Activated naive CD8-positive, alpha-beta T cell treated with anti-CD3 and anti-CD28 coated beads for 36 hours (primary cell): ENCODE measurements around the gene GSTCD. TPM values are rescaled to one million over a fixed set of nuclear protein-coding genes. Genes with fewer than 3 reads are reported as not detected.
A peak's percentile ranks its signal among the peaks of the same experiment; 100 is the strongest.
"Not testable (repeated sequence)": the region's sequence is repeated elsewhere in the genome, so short reads cannot be mapped to it uniquely, and the experiment has no call there.

Source experiments
- DNase-seq: peaks from one replicate; pipeline ENCODE4 v3.0.0; 2021
- H3K27ac Mint-ChIP-seq: one replicate; pipeline ENCODE4 v1.8.0; 2022; ENCODE audit warnings: mild to moderate bottlenecking, moderate library complexity, mixed read lengths
- H3K27me3 Mint-ChIP-seq: one replicate; pipeline ENCODE4 v1.8.0; 2022; ENCODE audit warnings: mild to moderate bottlenecking, mixed read lengths
- H3K36me3 Mint-ChIP-seq: one replicate; pipeline ENCODE4 v1.8.0; 2021; ENCODE audit warnings: mild to moderate bottlenecking, mixed read lengths
- H3K4me1 Mint-ChIP-seq: one replicate; pipeline ENCODE4 v1.8.0; 2021; ENCODE audit warnings: mixed read lengths
- H3K4me3 Mint-ChIP-seq: one replicate; pipeline ENCODE4 v1.8.0; 2022; ENCODE audit warnings: mild to moderate bottlenecking, moderate library complexity, mixed read lengths
- H3K9me3 Mint-ChIP-seq: one replicate; pipeline ENCODE4 v1.8.0; 2022; ENCODE audit warnings: mixed read lengths
- total RNA-seq, 2 experiments: library from RNA; stranded (reverse); gene quantifications; one replicate each; pipeline ENCODE4 v1.2.3, GENCODE V29; 2021

GSTCD gene
- total RNA-seq, 2 experiments from 2014 or later = 18.9 to 20.8 TPM

GRCh38 chr4:105698607-105699006 is 10.0 kb upstream of the GSTCD start:
- H3K4me1 Mint-ChIP-seq = peaks cover 3% of the 10 kb centered on the region
- H3K4me3 Mint-ChIP-seq = no peak overlapping the region
- peak overlapping the region; percentile 16 for H3K27ac Mint-ChIP-seq
- H3K36me3 Mint-ChIP-seq = peaks cover 12% of the 10 kb centered on the region
- no peaks in the 10 kb centered on the region for H3K27me3 Mint-ChIP-seq
- H3K9me3 Mint-ChIP-seq = no peaks in the 10 kb centered on the region
- no peak for DNase-seq

- H3K27ac Mint-ChIP-seq = peak overlapping the region; percentile 86
- H3K36me3 Mint-ChIP-seq = peaks cover 12% of the 10 kb centered on the region
- peak overlapping the region; percentile 95 for H3K4me3 Mint-ChIP-seq
- DNase-seq = no peak
- no peaks in the 10 kb centered on the region for H3K27me3 Mint-ChIP-seq
- peaks cover 25% of the 10 kb centered on the region for H3K4me1 Mint-ChIP-seq
- no peaks in the 10 kb centered on the region for H3K9me3 Mint-ChIP-seq
These were observed 803 bp upstream of the GSTCD start for GRCh38 chr4:105707782-105708180.

- H3K27ac Mint-ChIP-seq = peak overlapping the region; percentile 80
- H3K4me1 Mint-ChIP-seq = peaks cover 25% of the 10 kb centered on the region
- H3K4me3 Mint-ChIP-seq = peak overlapping the region; percentile 95
- no peaks in the 10 kb centered on the region for H3K9me3 Mint-ChIP-seq
- H3K36me3 Mint-ChIP-seq = peaks cover 12% of the 10 kb centered on the region
- H3K27me3 Mint-ChIP-seq = no peaks in the 10 kb centered on the region
- no peak for DNase-seq
These were observed 482 bp downstream of the GSTCD start for GRCh38 chr4:105709081-105709450.

- H3K4me1 Mint-ChIP-seq = peaks cover 25% of the 10 kb centered on the region
- H3K27me3 Mint-ChIP-seq = no peaks in the 10 kb centered on the region
- peaks cover 12% of the 10 kb centered on the region for H3K36me3 Mint-ChIP-seq
- no peaks in the 10 kb centered on the region for H3K9me3 Mint-ChIP-seq
- peak overlapping the region; percentile 95 for H3K4me3 Mint-ChIP-seq
- DNase-seq = no peak
- H3K27ac Mint-ChIP-seq = no peak overlapping the region
These were observed 1.5 kb downstream of the GSTCD start for GRCh38 chr4:105710012-105710600.

- H3K4me3 Mint-ChIP-seq = no peak overlapping the region
- no peak overlapping the region for H3K27ac Mint-ChIP-seq
- H3K9me3 Mint-ChIP-seq = no peaks in the 10 kb centered on the region
- peaks cover 24% of the 10 kb centered on the region for H3K4me1 Mint-ChIP-seq
- H3K27me3 Mint-ChIP-seq = no peaks in the 10 kb centered on the region
- peaks cover 12% of the 10 kb centered on the region for H3K36me3 Mint-ChIP-seq
- no peak for DNase-seq
These were observed 2.1 kb downstream of the GSTCD start for GRCh38 chr4:105710678-105711077.

GRCh38 chr4:105712766-105713165 is 4.2 kb downstream of the GSTCD start:
- Mint-ChIP-seq H3K4me3 (no peak overlapping the region), H3K27ac (no peak overlapping the region), H3K27me3 (no peaks in the 10 kb centered on the region)

GRCh38 chr4:105714071-105714521 is 5.5 kb downstream of the GSTCD start:
- no peaks in the 10 kb centered on the region for H3K27me3 Mint-ChIP-seq
- H3K27ac Mint-ChIP-seq = no peak overlapping the region
- no peak for DNase-seq
- H3K4me1 Mint-ChIP-seq = peaks cover 9% of the 10 kb centered on the region
- peaks cover 2% of the 10 kb centered on the region for H3K36me3 Mint-ChIP-seq
- no peaks in the 10 kb centered on the region for H3K9me3 Mint-ChIP-seq
- H3K4me3 Mint-ChIP-seq = no peak overlapping the region

More at GRCh38 chr4:105712766-105713165, 4.2 kb downstream of the GSTCD start:
- DNase-seq = no peak
- H3K36me3 Mint-ChIP-seq = no peaks in the 10 kb centered on the region
- H3K9me3 Mint-ChIP-seq = no peaks in the 10 kb centered on the region
- H3K4me1 Mint-ChIP-seq = peaks cover 9% of the 10 kb centered on the region

- Mint-ChIP-seq H3K4me1 (peaks cover 4% of the 10 kb centered on the region), H3K4me3 (no peak overlapping the region), H3K27me3 (no peaks in the 10 kb centered on the region), H3K36me3 (peaks cover 3% of the 10 kb centered on the region), H3K9me3 (no peaks in the 10 kb centered on the region), H3K27ac (no peak overlapping the region)
- DNase-seq = no peak
These were observed 6.3 kb downstream of the GSTCD start for GRCh38 chr4:105714932-105715331.

- Mint-ChIP-seq H3K27me3 (no peaks in the 10 kb centered on the region), H3K4me3 (no peak overlapping the region), H3K36me3 (peaks cover 7% of the 10 kb centered on the region), H3K27ac (no peak overlapping the region), H3K9me3 (no peaks in the 10 kb centered on the region), H3K4me1 (peaks cover 4% of the 10 kb centered on the region)
- DNase-seq = no peak
These were observed 7.2 kb downstream of the GSTCD start for GRCh38 chr4:105715692-105716278.

- H3K4me1 Mint-ChIP-seq = peaks cover 4% of the 10 kb centered on the region
- H3K4me3 Mint-ChIP-seq = no peak overlapping the region
- DNase-seq = no peak
- no peaks in the 10 kb centered on the region for H3K27me3 Mint-ChIP-seq
- no peak overlapping the region for H3K27ac Mint-ChIP-seq
- no peaks in the 10 kb centered on the region for H3K9me3 Mint-ChIP-seq
- peaks cover 8% of the 10 kb centered on the region for H3K36me3 Mint-ChIP-seq
These were observed 10.6 kb downstream of the GSTCD start for GRCh38 chr4:105719204-105719603.

GRCh38 chr4:105725623-105726022 is 17.0 kb downstream of the GSTCD start:
- Mint-ChIP-seq H3K4me1 (peaks cover 2% of the 10 kb centered on the region), H3K27me3 (no peaks in the 10 kb centered on the region), H3K9me3 (peaks cover 11% of the 10 kb centered on the region), H3K36me3 (peaks cover 25% of the 10 kb centered on the region), H3K4me3 (no peak overlapping the region), H3K27ac (no peak overlapping the region)
- no peak for DNase-seq

- Mint-ChIP-seq H3K36me3 (peaks cover 66% of the 10 kb centered on the region), H3K9me3 (peaks cover 29% of the 10 kb centered on the region)
- not testable (repeated sequence) for H3K4me3 Mint-ChIP-seq, H3K27me3 Mint-ChIP-seq, DNase-seq, H3K4me1 Mint-ChIP-seq, H3K27ac Mint-ChIP-seq
These were observed 21.3 kb downstream of the GSTCD start for GRCh38 chr4:105729895-105730294.

GRCh38 chr4:105735217-105735616 is 26.6 kb downstream of the GSTCD start:
- not testable (repeated sequence) for H3K27me3 Mint-ChIP-seq, DNase-seq, H3K4me1 Mint-ChIP-seq, H3K27ac Mint-ChIP-seq, H3K4me3 Mint-ChIP-seq
- Mint-ChIP-seq H3K36me3 (peaks cover 93% of the 10 kb centered on the region), H3K9me3 (peaks cover 45% of the 10 kb centered on the region)

GRCh38 chr4:105741548-105741947 is 33.0 kb downstream of the GSTCD start:
- Mint-ChIP-seq H3K27me3 (no peaks in the 10 kb centered on the region), H3K4me3 (no peak overlapping the region), H3K36me3 (peaks cover 51% of the 10 kb centered on the region), H3K27ac (no peak overlapping the region), H3K4me1 (no peaks in the 10 kb centered on the region), H3K9me3 (peaks cover 18% of the 10 kb centered on the region)
- DNase-seq = no peak

- no peak overlapping the region for H3K4me3 Mint-ChIP-seq
- H3K4me1 Mint-ChIP-seq = peaks cover 2% of the 10 kb centered on the region
- peaks cover 2% of the 10 kb centered on the region for H3K9me3 Mint-ChIP-seq
- H3K27me3 Mint-ChIP-seq = no peaks in the 10 kb centered on the region
- H3K36me3 Mint-ChIP-seq = peaks cover 12% of the 10 kb centered on the region
- DNase-seq = no peak
- no peak overlapping the region for H3K27ac Mint-ChIP-seq
These were observed 39.6 kb downstream of the GSTCD start for GRCh38 chr4:105748222-105748621.

GRCh38 chr4:105751718-105752299 is 43.2 kb downstream of the GSTCD start:
- H3K36me3 Mint-ChIP-seq = peaks cover 10% of the 10 kb centered on the region
- H3K27ac Mint-ChIP-seq = no peak overlapping the region
- no peaks in the 10 kb centered on the region for H3K27me3 Mint-ChIP-seq
- no peak overlapping the region for H3K4me3 Mint-ChIP-seq
- DNase-seq = no peak
- H3K9me3 Mint-ChIP-seq = peaks cover 2% of the 10 kb centered on the region
- peaks cover 2% of the 10 kb centered on the region for H3K4me1 Mint-ChIP-seq
